ENCODE data around the gene STIM2. TPM values are rescaled to one million over a fixed set of nuclear protein-coding genes. Genes with fewer than 3 reads are reported as not detected.
"Not testable (repeated sequence)": the region's sequence is repeated elsewhere in the genome, so short reads cannot be mapped to it uniquely, and the experiment has no call there.

The STIM2 gene
- total RNA-seq, 1 experiment from 2014 or later: 16.1 TPM

DNA sequence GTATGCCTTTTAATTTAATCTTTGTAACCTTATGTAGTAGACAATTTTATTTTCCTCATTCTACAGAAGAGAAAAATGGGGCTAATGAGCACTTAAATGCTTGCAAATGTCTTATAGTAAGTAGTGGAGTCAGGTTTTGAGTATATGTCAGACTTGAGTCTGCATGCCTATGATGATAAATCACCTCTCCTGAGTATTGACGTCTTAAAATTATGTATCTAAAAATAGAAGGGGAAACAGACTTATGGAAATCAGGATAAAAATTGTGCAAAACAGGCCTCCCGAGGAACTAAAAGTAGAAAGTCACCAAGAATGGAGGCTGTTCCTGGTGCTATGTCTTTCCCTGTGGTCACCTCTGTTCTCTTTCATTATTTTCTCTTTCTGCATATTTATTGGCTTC, 92.7 kb downstream of the STIM2 start:
- no peak for DNase-seq (ENCODE audit: low read depth)

DNA sequence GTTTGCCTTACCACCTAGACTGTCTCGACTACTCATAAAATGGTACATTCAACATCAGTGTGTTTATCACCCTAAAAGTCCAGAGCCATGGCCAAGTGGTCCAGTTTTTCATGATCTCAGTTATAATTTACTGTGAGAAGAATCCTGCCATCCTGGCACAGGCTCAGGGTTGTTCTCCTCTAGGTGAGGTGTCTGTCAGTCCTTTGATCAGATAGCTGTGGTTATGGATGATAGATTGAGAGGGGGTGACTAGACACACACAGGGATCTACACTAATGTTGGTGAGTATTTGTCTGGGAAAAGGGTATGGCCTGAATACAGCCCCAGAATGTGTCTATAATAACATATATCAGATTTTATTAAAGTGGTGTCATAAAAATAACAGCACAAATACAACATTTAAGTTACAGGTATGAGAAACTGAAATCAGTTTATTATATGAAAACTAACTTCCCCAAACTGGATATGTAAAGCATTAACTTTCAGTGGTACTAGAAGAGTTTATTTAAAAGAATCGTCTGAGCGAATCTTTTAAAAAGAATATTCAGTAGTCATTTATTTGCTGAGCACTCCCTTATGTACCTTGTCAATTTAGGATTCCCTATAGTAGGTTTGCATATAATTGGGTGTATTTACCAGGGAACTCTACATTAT, 93.3 kb downstream of the STIM2 start:
- DNase-seq (ENCODE audit: low read depth): no peak

DNA sequence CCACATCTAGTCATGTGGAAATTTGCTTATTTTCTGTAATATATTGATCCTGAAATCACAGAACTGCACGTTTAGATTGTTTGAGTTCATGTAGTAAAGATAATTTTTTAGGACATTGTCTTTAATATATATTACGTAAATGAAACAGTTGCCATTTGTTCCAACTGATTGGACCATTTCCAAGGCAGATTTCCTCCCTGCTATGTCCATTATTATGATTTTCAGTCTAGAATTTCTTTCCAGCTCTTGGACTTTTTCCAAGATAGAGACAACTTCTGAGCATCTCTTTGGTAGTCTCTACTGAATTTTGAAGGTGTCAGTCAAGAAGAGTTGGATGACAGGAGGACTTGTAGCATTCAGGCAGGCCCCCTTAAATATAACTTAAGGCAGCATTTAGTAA, 94.6 kb downstream of the STIM2 start:
- DNase-seq (ENCODE audit: low read depth): no peak

GRCh38 chr4:26958925-26959653, 98.4 kb downstream of the STIM2 start:
- DNase-seq (ENCODE audit: low read depth): no peak

GRCh38 chr4:26959654-26960047, 99.0 kb downstream of the STIM2 start:
- DNase-seq (ENCODE audit: low read depth): no peak

GRCh38 chr4:26962720-26963119, 102.1 kb downstream of the STIM2 start:
- no peak for DNase-seq (ENCODE audit: low read depth)

- DNase-seq (ENCODE audit: low read depth): no peak
These were observed 103.9 kb downstream of the STIM2 start for GRCh38 chr4:26964512-26964911.

GRCh38 chr4:26964994-26965393, 104.4 kb downstream of the STIM2 start:
- DNase-seq (ENCODE audit: low read depth): no peak

DNA sequence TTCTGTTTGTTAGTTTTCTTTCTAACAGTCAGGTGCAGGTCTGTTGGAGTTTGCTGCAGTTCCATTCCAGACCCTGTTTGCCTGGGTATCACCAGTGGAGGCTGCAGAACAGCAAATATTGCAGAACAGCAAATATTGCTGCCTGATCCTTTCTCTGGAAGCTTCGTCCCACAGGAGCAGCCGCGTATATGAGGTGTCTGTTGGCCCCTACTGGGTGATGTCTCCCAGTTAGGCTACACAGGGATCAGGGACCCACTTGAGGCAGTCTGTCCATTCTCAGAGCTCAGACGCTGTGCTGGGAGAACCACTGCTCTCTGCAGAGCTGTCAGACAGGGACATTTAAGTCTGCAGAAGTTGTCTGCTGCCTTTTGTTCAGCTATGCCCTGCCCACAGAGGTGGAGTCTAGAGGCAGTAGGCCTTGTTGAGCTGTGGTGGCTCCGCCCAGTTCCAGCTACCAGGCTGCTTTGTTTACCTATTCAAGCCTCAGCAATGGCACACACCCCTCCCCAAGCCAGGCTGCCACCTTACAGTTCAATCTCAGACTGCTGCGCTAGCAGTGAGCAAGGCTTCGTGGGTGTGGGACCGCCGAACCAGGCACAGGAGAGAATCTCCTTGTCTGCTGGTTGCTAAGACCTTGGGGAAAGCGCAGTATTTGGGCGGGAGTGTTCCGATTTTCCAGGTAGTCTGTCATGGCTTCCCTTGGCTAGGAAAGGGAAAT, 115.0 kb downstream of the STIM2 start:
- not testable (repeated sequence) for DNase-seq (ENCODE audit: low read depth)

DNA sequence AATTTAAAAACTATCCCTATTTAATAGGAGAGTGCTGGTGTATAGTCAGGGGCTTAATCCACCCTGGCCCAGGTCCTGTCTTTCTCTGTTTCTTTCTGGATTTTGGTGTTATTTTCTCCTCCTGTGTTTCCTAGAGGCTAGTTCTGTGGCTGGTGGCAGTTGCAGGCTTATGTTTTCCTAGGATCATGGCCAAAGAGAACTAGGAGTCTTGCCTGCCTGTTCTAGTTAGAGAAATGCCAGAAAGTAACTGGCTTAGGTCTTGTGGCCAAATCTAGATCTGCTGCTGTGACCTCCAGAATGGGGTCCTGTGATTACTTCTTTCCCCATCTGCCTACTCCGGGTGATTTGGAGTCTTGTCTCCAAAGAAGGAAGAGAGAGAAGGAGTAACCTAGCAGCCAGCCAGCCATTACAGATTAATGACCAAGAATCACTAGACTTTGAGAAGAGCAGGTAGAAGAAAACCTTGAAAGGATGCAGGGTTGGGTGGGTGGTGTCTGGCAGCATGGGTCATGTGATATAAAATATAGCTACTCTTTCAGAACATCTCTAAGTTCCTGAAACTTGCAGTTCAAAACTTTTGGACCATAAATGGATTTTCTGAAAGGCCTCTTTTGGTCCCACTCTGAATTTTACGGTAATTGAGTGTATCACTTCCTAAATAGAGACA, 117.9 kb downstream of the STIM2 start:
- DNase-seq (ENCODE audit: low read depth): no peak

DNA sequence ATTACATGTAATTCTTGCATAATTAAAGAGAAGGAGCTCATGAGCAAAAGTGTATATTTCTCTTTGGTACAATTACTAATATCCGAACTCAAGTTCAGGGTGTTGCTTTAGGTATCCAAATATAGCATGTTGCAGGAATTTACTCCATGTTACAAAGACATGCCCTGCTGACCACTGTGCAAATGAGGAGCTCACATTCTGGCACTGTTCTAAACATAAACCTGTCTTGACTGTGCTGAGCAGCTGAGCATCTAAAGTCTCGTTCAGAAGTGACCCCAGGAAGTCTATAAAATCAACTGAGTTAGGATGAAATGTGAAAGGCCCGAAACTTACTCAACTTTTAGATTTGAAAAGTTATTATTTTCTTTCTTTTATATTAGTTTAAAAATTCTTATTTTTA, 124.3 kb downstream of the STIM2 start:
- DNase-seq (ENCODE audit: low read depth): no peak

DNA sequence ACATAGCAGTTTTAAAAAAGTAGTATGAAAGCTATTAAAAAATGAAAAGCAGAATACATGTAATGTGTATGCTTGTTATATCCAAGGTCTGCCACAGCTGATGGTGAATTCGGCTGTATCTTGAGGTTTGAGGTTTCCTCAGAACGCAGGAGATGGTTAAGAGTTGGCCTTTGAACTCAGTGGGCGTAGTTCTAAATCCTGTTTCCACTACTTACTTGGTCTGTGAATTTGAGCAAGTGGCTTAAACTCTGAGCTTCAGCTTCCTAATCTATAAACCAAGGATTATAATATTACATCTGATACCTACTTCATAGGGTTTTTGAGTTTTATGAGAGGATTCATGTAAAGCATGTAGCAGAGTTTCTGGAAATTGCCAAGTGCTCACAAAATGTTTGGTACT, 125.2 kb downstream of the STIM2 start:
- no peak for DNase-seq (ENCODE audit: low read depth)

DNA sequence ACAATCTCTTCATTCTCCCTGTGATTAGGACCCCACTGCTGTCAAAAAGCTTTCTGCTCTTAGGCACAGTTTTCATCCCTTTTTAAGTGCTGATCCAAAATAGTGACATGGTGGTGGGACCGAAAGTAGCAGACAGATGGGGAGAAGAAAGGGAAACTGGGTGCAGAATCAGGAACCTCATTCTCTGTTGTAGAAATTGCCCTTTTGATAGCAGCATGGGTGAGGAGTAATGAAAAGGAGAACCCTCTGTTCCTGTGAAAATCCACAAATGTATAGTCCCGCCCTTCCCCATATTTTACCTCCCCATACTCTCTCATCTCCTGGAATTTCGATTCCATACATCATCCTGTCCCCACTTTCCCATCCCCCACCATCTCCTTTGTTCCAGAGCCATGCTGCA, 126.5 kb downstream of the STIM2 start:
- no peak for DNase-seq (ENCODE audit: low read depth)

- DNase-seq (ENCODE audit: low read depth): no peak
These were observed 130.4 kb downstream of the STIM2 start for GRCh38 chr4:26991057-26991456.

GRCh38 chr4:26992657-26993361, 132.2 kb downstream of the STIM2 start:
- DNase-seq (ENCODE audit: low read depth): no peak

DNA sequence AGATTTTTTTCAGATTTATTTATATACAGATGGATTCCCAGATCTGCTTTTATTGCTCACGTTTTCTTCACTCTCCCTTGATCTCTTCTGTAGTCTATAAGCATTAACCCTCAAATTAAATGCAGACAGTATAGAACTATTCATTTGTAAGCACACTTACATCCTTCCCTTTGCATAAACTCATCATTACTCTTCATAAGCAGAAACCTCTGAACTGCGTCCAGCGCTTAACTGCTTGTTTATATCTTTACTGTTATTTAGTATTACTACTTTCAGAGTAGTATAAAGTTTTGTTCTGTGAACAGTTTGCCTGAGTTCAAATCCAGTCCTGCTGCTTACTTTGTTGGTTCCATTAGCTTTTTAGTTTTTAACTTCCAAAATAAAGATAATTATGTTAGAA, 132.9 kb downstream of the STIM2 start:
- DNase-seq (ENCODE audit: low read depth): no peak

GRCh38 chr4:26993967-26994366, 133.3 kb downstream of the STIM2 start:
- no peak for DNase-seq (ENCODE audit: low read depth)

- DNase-seq (ENCODE audit: low read depth): no peak
These were observed 134.7 kb downstream of the STIM2 start for GRCh38 chr4:26995316-26995715.

DNA sequence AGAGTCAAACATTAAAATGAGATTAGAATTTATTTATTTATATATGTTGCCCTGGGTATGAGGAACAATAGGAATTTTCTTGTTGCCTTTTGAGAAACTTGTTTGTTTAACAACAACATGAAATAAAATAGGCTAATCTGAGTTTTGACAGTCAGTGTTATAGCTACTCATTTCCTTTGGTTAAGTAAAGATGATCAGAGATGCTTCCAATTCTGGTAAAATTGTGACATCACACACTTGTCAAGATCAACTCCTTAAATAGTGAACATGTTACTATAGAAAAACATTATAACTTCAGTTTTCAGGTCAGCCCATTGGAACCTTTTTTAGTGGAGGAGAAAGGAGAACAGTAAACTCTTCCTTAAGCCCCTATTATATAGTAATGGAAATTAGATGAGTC, 136.1 kb downstream of the STIM2 start:
- no peak for DNase-seq (ENCODE audit: low read depth)

GRCh38 chr4:26999689-27000088, 139.0 kb downstream of the STIM2 start:
- no peak for DNase-seq (ENCODE audit: low read depth)

DNA sequence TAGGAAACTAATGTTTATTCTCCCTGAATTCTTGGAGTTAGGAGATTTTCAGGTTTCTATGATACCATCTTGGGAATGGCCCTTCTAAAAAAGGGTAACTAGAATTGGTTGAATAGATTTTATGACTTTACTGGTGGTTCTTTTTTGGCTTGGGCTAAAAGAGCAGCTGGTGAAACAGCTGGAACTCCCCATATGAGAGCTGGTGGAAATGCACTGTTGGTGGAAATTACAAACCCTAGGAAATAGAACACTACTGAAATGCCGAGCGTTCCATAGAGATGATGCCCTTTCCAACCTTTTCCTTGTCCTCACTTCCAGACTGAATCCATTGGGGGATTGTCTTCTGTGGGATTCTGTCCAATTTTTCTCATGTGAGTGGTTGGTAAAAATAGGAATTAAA, 139.5 kb downstream of the STIM2 start:
- no peak for DNase-seq (ENCODE audit: low read depth)
